ENCODE results near the gene SLC9A5.

The SLC9A5 gene

DNA sequence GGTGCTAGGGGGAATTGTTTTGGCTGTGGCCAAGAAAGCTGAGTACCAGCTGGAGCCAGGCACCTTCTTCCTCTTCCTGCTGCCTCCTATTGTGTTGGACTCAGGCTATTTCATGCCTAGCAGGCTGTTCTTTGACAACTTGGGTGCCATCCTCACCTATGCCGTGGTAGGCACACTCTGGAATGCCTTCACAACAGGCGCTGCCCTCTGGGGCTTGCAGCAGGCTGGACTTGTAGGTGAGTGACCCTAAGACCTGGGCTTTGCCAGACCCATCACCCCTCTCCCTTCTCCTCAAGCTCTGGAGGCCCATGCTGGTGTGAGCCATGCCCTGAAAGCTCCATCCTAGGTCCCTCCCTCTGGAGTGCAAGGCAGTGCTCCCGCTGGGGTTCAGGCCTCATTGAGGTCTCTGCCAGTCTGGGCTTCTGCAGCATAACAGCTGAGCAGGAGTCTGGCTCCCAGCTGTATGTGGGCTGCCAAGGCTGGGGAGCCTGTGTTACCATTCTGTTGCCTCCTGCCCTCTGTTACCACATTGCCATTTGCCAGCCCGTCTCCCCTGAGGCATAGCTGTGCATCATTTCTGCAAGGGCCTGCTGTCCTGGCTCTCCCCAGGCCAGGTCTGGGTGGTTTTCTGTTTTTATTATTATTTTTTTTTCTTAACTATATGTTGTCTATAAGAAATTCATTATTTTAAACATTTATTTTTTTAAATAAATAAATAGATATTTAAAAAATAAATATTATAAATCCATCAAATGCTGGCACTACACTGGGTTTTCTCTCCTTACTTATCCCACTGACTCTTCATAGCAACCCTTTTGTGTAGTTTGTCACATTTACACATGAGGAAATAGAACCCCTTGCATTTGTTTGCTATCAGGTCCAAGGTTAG lies 4.1 kb downstream of the SLC9A5 start:
- no peak for DNase-seq (ENCODE audit: low spot score)
- TF ChIP-seq, protein P1, sequence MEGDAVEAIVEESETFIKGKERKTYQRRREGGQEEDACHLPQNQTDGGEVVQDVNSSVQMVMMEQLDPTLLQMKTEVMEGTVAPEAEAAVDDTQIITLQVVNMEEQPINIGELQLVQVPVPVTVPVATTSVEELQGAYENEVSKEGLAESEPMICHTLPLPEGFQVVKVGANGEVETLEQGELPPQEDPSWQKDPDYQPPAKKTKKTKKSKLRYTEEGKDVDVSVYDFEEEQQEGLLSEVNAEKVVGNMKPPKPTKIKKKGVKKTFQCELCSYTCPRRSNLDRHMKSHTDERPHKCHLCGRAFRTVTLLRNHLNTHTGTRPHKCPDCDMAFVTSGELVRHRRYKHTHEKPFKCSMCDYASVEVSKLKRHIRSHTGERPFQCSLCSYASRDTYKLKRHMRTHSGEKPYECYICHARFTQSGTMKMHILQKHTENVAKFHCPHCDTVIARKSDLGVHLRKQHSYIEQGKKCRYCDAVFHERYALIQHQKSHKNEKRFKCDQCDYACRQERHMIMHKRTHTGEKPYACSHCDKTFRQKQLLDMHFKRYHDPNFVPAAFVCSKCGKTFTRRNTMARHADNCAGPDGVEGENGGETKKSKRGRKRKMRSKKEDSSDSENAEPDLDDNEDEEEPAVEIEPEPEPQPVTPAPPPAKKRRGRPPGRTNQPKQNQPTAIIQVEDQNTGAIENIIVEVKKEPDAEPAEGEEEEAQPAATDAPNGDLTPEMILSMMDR (IDR thresholded peaks at IDR 0.05) = no peak
- Histone ChIP-seq H3K27ac (no peak overlapping the region), H3K4me3 (no peak overlapping the region)

DNA sequence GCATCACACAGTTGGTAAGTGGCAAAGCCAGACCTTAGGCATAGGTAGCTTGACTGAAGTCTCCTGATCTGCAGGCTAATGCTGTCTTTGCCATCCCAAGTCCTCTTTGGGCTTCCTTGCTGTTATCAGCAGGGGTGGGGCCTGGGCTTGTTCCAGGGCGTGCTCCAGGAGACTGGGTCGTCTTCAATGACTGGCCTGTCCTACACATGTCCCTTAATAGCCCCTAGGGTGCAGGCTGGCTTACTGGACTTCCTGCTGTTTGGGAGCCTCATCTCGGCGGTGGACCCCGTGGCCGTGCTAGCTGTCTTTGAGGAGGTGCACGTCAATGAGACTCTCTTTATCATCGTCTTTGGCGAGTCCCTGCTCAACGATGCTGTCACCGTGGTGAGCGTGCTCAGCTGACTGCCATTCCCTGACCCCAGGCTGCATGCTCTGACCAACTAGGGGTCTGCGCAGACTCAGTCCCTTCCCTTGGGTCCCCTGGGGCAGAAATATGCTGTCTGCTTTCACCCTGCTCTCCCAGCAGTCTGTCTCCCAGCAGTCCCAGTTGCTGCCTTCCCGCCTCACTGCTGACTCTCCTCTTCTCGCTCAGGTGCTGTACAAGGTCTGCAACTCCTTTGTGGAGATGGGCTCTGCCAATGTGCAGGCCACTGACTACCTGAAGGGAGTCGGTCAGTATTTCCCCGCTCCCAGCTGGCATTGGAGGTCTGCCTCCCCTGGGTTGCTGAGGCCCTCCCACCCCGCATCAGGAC lies 6.2 kb downstream of the SLC9A5 start:
- H3K4me3 ChIP-seq = no peak overlapping the region
- TF ChIP-seq, protein P1 (IDR thresholded peaks at IDR 0.05) = no peak
- no peak for DNase-seq (ENCODE audit: low spot score)

DNA sequence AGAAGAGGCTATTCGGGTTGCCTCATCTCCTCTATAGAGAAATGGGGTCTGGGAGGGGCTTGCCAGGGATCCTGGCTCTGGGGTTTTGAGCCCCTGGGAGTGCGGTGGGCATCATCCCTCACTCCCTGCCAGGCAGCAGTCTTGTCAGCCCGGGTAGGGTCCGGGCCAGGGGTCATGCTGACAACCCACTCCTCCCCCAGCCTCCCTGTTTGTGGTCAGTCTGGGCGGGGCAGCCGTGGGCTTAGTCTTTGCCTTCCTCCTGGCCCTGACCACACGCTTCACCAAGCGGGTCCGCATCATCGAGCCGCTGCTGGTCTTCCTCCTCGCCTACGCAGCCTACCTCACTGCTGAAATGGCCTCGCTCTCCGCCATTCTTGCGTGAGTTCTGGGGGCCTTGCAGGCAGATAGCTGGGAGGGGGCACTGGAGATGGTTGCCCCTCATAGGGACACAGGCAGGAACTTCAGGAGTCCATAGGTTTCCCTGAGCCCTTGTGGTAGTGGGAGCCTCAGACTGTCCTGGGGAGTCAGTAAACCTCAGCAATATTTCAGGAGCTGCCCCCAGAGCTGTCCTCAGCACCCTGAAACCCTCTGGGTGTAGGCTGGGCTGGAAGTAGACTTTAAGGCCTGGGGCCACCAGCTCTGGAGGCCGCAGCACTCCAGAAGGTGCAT lies 6.9 kb downstream of the SLC9A5 start:
- TF ChIP-seq, protein P1 (IDR thresholded peaks at IDR 0.05) = no peak
- Histone ChIP-seq H3K27ac (no peak overlapping the region), H3K4me3 (no peak overlapping the region)
- DNase-seq (ENCODE audit: low spot score) = no peak

More for the DNA sequence above, 6.2 kb downstream of the SLC9A5 start:
- H3K27ac ChIP-seq = no peak overlapping the region

DNA sequence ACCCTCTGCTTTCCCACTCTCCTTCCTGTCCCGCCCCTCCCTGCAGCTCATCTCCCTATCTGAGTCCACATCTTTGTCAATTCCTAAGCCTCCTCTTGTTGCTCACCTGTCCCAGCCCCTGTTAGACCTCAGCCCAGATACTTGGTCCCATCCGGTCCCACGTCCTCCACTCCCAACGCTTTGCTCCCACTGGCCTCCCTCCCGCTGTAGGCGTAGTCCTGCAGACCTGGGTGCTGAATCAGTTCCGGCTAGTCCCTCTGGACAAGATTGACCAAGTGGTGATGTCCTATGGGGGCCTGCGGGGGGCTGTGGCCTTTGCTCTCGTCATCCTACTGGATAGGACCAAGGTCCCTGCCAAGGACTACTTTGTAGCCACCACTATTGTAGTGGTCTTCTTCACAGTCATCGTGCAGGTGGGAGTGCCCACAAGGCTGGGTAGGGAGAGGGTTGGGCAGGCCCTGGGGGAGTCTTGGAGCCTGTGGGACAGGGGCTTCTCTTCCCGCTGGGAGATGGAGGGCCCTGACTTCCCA lies 8.0 kb downstream of the SLC9A5 start:
- DNase-seq (ENCODE audit: low spot score) = no peak
- TF ChIP-seq, protein P1 (IDR thresholded peaks at IDR 0.05) = no peak
- Histone ChIP-seq H3K4me3 (no peak overlapping the region), H3K27ac (no peak overlapping the region)

DNA sequence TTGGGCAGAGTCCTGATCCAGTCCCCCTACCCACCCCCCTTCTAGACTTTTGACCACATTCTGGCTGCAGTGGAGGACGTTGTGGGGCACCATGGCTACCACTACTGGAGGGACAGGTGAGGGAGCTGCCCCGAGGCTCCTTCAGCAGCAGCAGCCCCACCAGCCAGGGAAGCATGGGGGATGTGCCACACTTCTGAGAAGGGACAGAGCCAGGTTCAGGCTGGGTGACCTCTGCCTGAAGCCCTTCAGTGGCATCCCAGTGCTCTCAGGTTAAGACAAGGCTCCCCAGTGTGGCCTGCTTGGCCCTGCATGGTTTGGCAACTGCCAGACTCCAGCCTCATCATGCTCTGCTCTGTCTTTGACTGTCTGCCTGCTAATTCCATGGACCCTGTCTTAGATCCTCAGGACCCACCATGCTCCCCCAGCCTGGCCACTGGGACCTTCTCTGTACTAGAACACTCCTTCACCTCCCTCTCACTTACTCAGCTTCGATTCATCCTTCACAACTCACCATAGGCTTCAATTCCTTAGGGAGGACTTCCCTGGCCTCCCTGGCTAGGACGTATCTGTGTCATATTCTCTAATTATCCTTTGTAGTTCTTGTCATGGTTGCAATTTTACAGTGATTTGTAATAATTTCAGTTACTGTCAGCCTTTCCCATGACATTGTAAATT lies 8.8 kb downstream of the SLC9A5 start:
- no peak for DNase-seq (ENCODE audit: low spot score)
- Histone ChIP-seq H3K27ac (no peak overlapping the region), H3K4me3 (no peak overlapping the region)
- TF ChIP-seq, protein P1 (IDR thresholded peaks at IDR 0.05) = no peak

DNA sequence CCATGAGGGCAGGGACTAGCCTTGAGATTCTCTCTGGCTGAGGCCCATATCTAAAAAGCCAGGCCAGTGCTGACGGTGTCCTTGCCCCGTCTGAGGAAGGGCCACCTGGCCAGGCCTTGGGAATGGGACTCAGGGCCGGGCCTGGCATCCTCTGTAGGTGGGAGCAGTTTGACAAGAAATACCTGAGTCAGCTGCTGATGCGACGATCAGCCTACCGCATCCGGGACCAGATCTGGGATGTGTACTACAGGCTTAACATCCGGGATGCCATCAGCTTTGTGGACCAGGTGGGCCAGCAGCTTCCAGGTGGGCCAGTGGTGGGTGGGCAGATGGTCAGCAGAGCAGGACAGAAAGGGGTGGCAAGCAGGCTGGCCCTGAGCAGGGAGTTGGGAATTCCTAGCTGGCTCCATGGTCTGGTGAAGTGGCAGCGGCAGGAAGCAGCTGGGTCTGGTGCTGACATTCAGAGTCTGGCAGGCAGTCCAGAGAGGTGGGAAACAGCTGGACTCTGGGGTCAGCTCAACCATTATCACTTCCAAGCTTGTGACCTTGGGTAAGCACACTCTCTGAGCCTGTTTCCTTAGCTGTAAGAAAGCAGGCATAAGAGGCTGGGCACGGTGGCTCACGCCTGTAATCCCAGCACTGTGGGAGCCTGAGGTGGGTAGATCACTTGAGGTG lies 9.5 kb downstream of the SLC9A5 start:
- Histone ChIP-seq H3K27ac (no peak overlapping the region), H3K4me3 (no peak overlapping the region)
- TF ChIP-seq, protein P1 (IDR thresholded peaks at IDR 0.05) = no peak
- no peak for DNase-seq (ENCODE audit: low spot score)

All from coronary artery (tissue), 2 donors.